Kidney (tissue), 14 donors: ENCODE measurements around the gene OR1J4. TPM values are rescaled to one million over a fixed set of nuclear protein-coding genes. Genes with fewer than 3 reads are reported as not detected.

Experiments
- DNase-seq, 5 donors: peaks; one replicate each; pipeline ENCODE4 v3.0.0-alpha.2; 2013 to 2020
- FAIRE-seq: peaks from 2 replicates; lab custom pipeline; 2012; peaks lifted over from hg19 to GRCh38; lab: Jason Lieb, UNC
- H3K27ac ChIP-seq, 2 donors: one replicate each; pipeline ENCODE4 v1.7.0; 2013; ENCODE audit warnings: low read depth in 2 of 2, low read length in 2 of 2, inconsistent platforms in 1 of 2
- H3K27me3 ChIP-seq: one replicate; pipeline ENCODE4 v1.7.1; 2013; ENCODE audit warnings: low read length, inconsistent platforms; ENCODE audit not compliant: control insufficient read depth, insufficient read depth
- H3K36me3 ChIP-seq, 3 donors: one replicate each; pipeline versions ENCODE4 v1.7.0 to v1.7.1; 2013; ENCODE audit warnings: low read length in 3 of 3, control low read depth in 1 of 3, inconsistent platforms in 1 of 3; ENCODE audit not compliant: insufficient read depth in 3 of 3, control insufficient read depth in 2 of 3
- H3K4me1 ChIP-seq, 3 donors: one replicate each; pipeline versions ENCODE4 v1.7.0 to v1.7.1; 2013; ENCODE audit warnings: low read length in 3 of 3, inconsistent platforms in 1 of 3, low read depth in 1 of 3; ENCODE audit not compliant: control insufficient read depth in 2 of 3, insufficient read depth in 2 of 3
- H3K4me3 ChIP-seq, 3 donors: one replicate each; pipeline versions ENCODE4 v1.7.0 to v1.8.1; 2013; ENCODE audit warnings: low read length in 3 of 3, control low read depth in 1 of 3, inconsistent platforms in 1 of 3
- H3K9ac ChIP-seq, 3 donors: one replicate each; pipeline versions ENCODE4 v1.7.0 to v1.7.1; 2013; ENCODE audit warnings: low read length in 3 of 3, control low read depth in 1 of 3, inconsistent platforms in 1 of 3
- H3K9me3 ChIP-seq, 3 donors: one replicate each; pipeline versions ENCODE4 v1.7.0 to v1.7.1; 2013; ENCODE audit warnings: low read length in 3 of 3, control low read depth in 1 of 3, inconsistent platforms in 1 of 3; ENCODE audit not compliant: control insufficient read depth in 2 of 3, insufficient read depth in 1 of 3
- CTCF ChIP-seq: IDR thresholded peaks from 3 replicates; pipeline ENCODE4 v1.5.1; 2012; ENCODE audit warnings: mild to moderate bottlenecking, moderate library complexity, borderline replicate concordance; ENCODE audit not compliant: insufficient read depth; ENCODE audit errors: extremely low read depth
- intact Hi-C: fragments of 100-400 bp; cut with DNase I; formaldehyde crosslinking; loops from one replicate; pipeline ENCODE4 v1.11.1; 2022
- polyA plus RNA-seq: library from polyadenylated mRNA; stranded (reverse); fragments of 350-450 nt; fragmentation: Illumina TruSeq; extraction: RNeasy Lipid Tissue Mini Kit (QIAGEN cat#74804); gene quantifications from one replicate; pipeline ENCODE4 v1.2.3, GENCODE V29; 2014; ENCODE audit warnings: low read depth, low replicate concordance; ENCODE audit not compliant: insufficient read depth
- total RNA-seq: library from RNA; stranded (reverse); fragmentation: NEBNext Ultra II Directional; extraction: Animal tissue kit (Norgen Biotek cat#: 25700); gene quantifications from one replicate; pipeline ENCODE4 v1.2.1, GENCODE V29; 2021
- donor health status: control.
- donor health status: control.
- donor health status: control.
- donor health status: control.
- donor health status: control.
- donor health status: DM: yes; HTN: yes; CAD: no.
- donor health status: Normal renal cell carcinoma (clear cell type).

OR1J4 gene
- total and polyA plus RNA-seq, 2 donors from 2014 or later, result not detected

DNA sequence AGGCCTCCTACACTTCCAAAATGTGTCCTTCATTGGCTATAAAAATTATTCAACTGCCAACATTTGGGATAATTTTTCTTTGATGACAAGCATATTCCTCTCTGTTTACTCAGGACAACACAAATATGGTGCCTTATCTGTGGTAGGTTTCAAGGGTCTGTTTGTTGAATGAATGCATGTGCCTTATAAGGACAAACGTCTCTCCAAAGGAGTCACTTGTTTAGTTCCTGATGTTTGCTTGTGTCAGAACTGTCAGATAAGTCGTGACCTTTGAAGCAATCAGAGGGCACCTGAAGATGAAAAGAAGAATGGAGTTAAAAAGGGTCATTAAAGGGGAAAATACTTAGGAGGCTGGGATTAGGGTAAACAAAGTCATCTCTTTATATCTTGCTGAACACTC is 12.0 kb upstream of the OR1J4 start:
- Histone ChIP-seq H3K27ac (no peak overlapping the region), H3K9me3 (no peaks in the 10 kb centered on the region), H3K9ac (no peak overlapping the region), H3K4me3 (no peak overlapping the region), H3K36me3 (no peaks in the 10 kb centered on the region), H3K27me3 (no peaks in the 10 kb centered on the region), H3K4me1 (no peaks in the 10 kb centered on the region)
- intact Hi-C loops, result no loop called here
- DNase-seq (no peak), FAIRE-seq (no peak)
- no peak for TF ChIP-seq CTCF

DNA sequence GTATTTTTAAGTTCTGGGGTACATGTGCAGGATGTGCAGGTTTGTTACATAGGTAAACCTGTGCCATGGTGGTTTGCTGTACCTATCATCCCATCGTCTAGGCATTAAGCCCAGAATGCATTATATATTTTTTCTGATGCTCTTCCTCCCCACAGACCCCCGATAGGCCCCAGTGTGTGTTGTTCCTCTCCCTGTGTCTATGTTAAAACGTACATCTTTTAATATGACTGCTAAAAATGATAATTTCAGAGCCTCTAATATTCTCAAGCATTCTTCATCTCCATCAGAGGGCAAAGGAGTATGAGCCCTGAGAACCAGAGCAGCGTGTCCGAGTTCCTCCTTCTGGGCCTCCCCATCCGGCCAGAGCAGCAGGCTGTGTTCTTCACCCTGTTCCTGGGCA is 8.4 kb upstream of the OR1J4 start, which contains the start of gene OR1J2:
OR1J2 (plus strand) TSS at position 301 of the 400 bp plus-strand sequence; CDS start at position 301, 0 bp downstream.
- FAIRE-seq, result no peak
- intact Hi-C loops, result no loop called here

GRCh38 chr9:122518226-122518625 is 715 bp upstream of the OR1J4 start:
- Histone ChIP-seq H3K27ac (no peak overlapping the region), H3K9me3 (no peaks in the 10 kb centered on the region), H3K9ac (no peak overlapping the region), H3K27me3 (no peaks in the 10 kb centered on the region), H3K4me3 (no peak overlapping the region), H3K4me1 (no peaks in the 10 kb centered on the region), H3K36me3 (no peaks in the 10 kb centered on the region)
- no peak for DNase-seq
- intact Hi-C loops, result no loop called here
- no peak for FAIRE-seq
- no peak for TF ChIP-seq CTCF

More for the DNA sequence above, 8.4 kb upstream of the OR1J4 start, which contains the start of gene OR1J2:
- Histone ChIP-seq H3K4me3 (no peak within 1 kb of the TSS), H3K9me3 (no peaks in the 10 kb centered on the region), H3K27ac (no peak within 1 kb of the TSS), H3K9ac (no peak within 1 kb of the TSS), H3K4me1 (no peaks in the 10 kb centered on the region), H3K36me3 (no peaks in the 10 kb centered on the region), H3K27me3 (no peaks in the 10 kb centered on the region)
- no peak for TF ChIP-seq CTCF
- DNase-seq, result no peak

DNA sequence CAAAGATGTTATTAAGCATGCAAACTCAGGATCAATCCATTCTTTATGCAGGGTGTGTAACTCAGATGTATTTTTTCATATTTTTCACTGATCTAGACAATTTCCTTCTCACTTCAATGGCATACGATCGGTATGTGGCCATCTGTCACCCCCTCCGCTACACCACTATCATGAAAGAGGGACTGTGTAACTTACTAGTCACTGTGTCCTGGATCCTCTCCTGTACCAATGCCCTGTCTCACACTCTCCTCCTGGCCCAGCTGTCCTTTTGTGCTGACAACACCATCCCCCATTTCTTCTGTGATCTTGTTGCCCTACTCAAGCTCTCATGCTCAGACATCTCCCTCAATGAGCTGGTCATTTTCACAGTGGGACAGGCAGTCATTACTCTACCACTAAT is 435 bp downstream of the OR1J4 start:
- intact Hi-C loops, result no loop called here
- Histone ChIP-seq H3K9me3 (no peaks in the 10 kb centered on the region), H3K27me3 (no peaks in the 10 kb centered on the region), H3K27ac (no peak overlapping the region), H3K4me3 (no peak overlapping the region), H3K9ac (no peak overlapping the region), H3K36me3 (no peaks in the 10 kb centered on the region), H3K4me1 (no peaks in the 10 kb centered on the region)
- FAIRE-seq (no peak), DNase-seq (no peak)
- TF ChIP-seq CTCF, result no peak
